Activated effector memory CD4-positive, alpha-beta T cell treated with Interleukin-2 at 50 U/mL for 16 hours (primary cell): ENCODE measurements around the gene TGFBR2.

ENCODE experiments used
- DNase-seq: peaks from one replicate; pipeline ENCODE4 v3.0.0-alpha.2; 2020

TGFBR2 gene

GRCh38 chr3:30695302-30696061 is 89.1 kb downstream of the TGFBR2 start:
- no peak for DNase-seq

GRCh38 chr3:30696403-30696819 is 90.0 kb downstream of the TGFBR2 start:
- DNase-seq: no peak

- no peak for DNase-seq
These were observed 90.5 kb downstream of the TGFBR2 start for GRCh38 chr3:30696896-30697295.

GRCh38 chr3:30698549-30698948 is 92.1 kb downstream of the TGFBR2 start:
- DNase-seq: no peak

DNA sequence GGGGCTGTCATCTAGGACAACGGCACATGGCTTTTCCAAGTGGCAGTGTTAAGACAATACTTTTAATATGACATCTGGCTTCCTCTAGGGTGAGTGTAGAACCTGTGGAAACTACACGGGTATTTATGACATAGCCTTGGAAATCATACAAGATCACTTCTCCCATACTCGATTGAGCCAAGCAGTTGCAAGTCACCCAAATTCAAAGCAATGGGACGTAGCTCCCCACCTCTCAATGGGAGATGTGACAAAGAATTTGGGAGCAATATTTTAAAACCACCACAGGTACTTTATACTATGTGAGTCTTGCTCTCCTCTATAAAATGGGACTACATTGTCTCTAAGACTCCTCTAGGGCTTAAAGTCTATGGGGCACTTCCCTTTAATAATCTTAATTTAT is 93.5 kb downstream of the TGFBR2 start:
- DNase-seq: no peak

DNA sequence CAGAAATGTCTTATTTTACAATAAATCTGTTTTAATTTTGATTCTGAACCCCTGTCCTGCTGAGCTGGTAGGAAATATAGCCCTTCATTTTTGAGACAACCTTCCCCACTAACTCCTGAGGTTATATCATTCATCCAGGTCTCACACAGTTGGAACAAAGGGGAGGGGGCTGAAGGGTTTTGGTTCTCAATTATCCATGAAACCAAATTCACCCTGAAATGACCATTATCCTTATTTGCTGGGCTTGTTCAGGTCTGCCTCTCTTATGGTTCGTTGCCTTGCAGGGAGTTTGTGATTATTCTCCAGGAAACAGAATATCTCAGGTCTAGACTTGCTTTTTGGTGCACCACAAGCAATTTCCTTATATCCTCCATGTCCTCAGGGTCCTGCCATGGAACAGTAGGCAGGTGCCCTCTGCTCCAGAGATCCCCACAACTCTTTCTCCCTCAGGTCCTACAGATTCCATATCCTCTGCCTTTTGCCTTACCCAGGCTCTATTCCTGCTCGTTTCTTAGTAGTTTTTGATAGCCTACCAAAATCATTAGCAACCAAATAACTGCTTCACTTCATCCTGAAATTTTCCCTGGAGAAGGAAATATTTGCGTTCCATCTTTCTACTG is 94.4 kb downstream of the TGFBR2 start:
- no peak for DNase-seq

DNA sequence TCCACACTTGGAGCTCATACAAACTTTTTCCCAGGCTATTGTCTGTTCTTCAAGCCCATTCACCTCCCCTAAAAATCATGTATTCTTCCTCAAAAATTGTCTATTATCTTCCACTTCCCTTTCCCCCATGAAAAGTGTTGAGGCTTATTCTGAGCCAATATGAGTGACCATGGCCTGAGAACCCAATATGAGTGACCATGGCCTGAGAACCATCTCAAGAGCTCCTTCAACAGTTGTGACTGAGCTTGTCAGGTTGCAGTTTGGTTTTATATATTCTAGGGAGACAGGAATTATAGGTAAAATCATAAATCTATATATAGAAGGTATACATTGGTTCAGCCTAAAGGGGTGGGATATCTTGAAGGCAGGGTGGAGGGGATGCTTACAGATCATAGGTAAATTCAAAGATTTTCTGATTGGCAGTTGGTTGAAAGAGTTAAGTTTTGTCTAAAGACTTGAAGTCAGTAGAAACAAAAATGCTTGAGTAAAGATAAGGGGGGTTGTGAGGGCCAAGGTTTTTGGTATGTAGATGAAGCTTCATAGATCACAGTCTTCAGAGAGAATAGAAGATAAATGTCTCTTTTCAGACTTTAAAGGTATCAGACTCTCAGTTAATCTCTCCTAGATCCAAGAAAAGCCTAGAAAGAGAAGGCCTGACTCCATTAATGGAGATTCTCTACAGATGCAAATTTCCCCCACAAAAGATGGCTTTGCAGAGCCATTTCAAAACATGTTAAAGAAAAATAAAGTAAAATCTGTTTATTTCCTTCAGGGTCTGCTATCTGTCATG is 95.8 kb downstream of the TGFBR2 start:
- no peak for DNase-seq

GRCh38 chr3:30702828-30703397 is 96.5 kb downstream of the TGFBR2 start:
- DNase-seq: no peak

- no peak for DNase-seq
These were observed 98.8 kb downstream of the TGFBR2 start for GRCh38 chr3:30704931-30705890.

GRCh38 chr3:30707825-30708224 is 101.4 kb downstream of the TGFBR2 start:
- DNase-seq: no peak

GRCh38 chr3:30708472-30708871 is 102.1 kb downstream of the TGFBR2 start:
- no peak for DNase-seq

DNA sequence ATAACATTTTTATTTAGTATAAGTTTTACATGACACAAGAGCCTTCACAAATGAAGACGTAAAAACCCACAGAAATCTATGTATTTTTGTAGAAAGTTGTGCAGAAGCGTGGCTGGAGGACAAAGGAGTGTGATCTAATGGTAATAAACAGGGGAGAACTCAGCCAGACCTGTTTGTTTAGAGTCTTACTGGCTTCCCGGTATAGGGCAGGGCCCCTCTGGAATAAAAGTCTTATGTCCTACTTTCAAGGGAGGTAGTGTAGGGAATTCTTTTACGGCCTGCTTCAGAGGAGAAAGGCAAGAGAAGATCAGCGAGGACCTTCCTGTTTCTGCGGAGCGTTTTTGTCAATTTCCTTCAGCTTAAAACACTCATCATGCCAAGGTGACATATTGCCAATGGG is 103.6 kb downstream of the TGFBR2 start:
- DNase-seq: no peak

DNA sequence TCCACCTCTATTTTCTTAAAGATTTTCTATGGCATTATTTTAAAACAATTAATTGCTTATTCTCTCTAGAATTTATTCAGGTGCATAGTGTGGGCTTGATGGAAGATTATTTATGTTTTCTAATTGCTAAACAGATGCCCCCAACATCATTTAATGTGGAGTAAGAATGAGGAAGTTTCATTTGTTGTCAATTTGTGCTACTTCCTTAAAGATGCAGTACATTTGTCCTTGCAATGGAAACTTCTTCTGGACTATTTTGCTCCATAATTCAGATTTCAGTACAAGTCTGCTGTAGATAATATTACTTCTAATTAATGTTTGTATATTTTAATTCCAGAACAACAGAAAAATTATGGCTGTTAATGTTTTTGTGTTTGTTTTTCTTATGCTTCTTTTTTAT is 104.8 kb downstream of the TGFBR2 start:
- no peak for DNase-seq

GRCh38 chr3:30711867-30712266 is 105.5 kb downstream of the TGFBR2 start:
- no peak for DNase-seq

DNA sequence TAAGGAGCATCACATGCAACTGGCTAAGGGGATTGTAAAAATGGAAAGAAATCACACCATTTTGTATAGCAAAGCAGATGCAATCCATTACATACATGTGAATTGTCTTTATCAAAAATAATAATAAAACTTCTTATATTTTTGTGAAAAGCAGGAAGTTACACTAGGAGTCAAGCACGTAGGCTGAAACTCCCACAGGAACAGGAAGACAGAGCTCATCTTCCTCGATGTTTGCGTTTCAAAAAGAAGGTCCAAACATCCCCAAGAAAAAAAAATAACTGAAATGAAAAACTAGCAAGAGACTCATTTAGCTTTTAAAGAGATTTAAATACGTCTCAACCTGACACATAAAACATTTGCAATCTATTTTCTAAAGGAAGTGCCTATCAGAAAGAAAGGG is 106.6 kb downstream of the TGFBR2 start:
- no peak for DNase-seq

DNA sequence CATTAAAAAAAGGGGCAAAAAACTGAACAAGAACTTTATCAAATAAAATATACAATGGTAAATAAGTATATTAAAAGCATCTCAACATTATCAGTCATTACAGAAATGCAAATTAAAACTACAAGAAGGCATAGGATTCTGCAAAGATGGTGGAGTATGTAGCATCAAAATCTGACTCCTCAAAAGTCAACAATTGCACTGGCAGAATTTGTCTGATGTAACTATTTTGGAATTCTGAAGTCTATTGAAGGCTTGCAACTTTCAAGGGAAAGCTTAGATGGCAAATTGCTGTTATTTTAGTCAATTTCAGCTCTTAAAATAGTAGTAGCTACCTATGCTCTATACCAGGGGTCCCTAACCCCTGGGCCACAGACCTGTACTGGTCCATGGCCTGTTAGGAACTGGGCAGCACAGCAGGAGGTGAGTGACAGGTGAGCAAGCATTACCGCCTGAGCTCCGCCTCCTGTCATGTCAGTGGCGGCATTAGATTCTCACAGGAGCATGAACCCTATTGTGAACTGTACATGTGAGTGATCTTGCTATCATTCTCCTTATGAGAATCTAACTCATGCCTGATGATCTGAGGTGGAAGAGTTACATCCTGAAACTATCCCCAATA is 107.6 kb downstream of the TGFBR2 start:
- no peak for DNase-seq

GRCh38 chr3:30719536-30719935 is 113.1 kb downstream of the TGFBR2 start:
- DNase-seq: no peak

GRCh38 chr3:30720586-30721313 is 114.3 kb downstream of the TGFBR2 start:
- no peak for DNase-seq

GRCh38 chr3:30721314-30721634 is 114.9 kb downstream of the TGFBR2 start:
- no peak for DNase-seq

- DNase-seq: no peak
These were observed 116.8 kb downstream of the TGFBR2 start for GRCh38 chr3:30723211-30723610.

DNA sequence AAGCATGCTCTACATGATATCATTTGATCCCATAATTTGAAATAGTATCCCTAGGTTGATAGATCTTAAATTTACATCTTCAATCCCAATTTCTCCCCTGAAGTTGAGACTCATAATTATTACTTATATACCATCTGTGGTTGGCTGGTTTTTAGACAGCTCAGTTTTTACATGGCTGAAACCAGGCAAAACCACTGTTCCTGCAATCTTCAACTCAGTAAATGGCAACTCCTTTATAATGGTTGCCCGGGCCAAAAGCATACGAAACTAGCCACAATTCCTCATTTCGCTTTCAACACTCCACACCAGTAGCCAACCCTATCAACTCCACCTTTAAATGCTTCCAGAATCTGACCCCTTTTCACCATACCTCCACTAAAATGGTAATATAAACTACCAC is 118.5 kb downstream of the TGFBR2 start:
- DNase-seq: no peak
